ENCODE results near the gene DCPS. TPM values are rescaled to one million over a fixed set of nuclear protein-coding genes. Genes with fewer than 3 reads are reported as not detected.

DCPS gene
- total RNA-seq, 1 experiment from 2014 or later: 52.6 TPM

- H3K27ac ChIP-seq (ENCODE audit: low read length): peak overlapping the region; percentile 56
- H3K9ac ChIP-seq (ENCODE audit: low read length): peak overlapping the region; percentile 93
- peak; percentile 4 for ATAC-seq
- peak; percentile 31 for DNase-seq
- no peaks in the 10 kb centered on the region for H3K9me2 ChIP-seq (replicated peaks; ENCODE audit: low read length)
- H3K27me3 ChIP-seq (ENCODE audit: low read length): no peaks in the 10 kb centered on the region
- no peaks in the 10 kb centered on the region for H3F3A ChIP-seq (ENCODE audit: low read length, unreplicated experiment)
- CTCF ChIA-PET: interaction anchor here (0.6 kb wide), 2 partner anchors 65 to 295 kb away, joined by 3 read pairs; no protein-coding TSS in a partner anchor
- H3K4me2 ChIP-seq (ENCODE audit: low read length): peak overlapping the region; percentile 94
- POLR2A ChIA-PET (ENCODE audit: unreplicated experiment): interaction anchor here (0.5 to 0.6 kb wide), 3 partner anchors 24 to 143 kb away, joined by 3 to 5 read pairs (median 4); no protein-coding TSS in a partner anchor
- H3K36me3 ChIP-seq (ENCODE audit: low read depth, low read length): peaks cover 10% of the 10 kb centered on the region; the same call in 1 of the 2 replicates
- H3K79me2 ChIP-seq (ENCODE audit: low read length): peaks cover 85% of the 10 kb centered on the region
- no peak for TF ChIP-seq CTCF (conservative IDR thresholded peaks at IDR 0.05; ENCODE audit: low read depth, low read length)
- no peak for TF ChIP-seq EZH2phosphoT487 (IDR thresholded peaks at IDR 0.05; ENCODE audit: borderline replicate concordance, low read length)
- no peak for TF ChIP-seq EZH2 (IDR thresholded peaks at IDR 0.05; ENCODE audit: low read length, unreplicated experiment)
- TSS peak; percentile 31 for BruUV-seq (replicated peaks)
- 0 out of 2 replicates have a peak, but pooled peaks cover 3% of the 10 kb centered on the region for H4K20me1 ChIP-seq (ENCODE audit: low read length)
- H3K4me1 ChIP-seq (ENCODE audit: insufficient read depth, low read length): peaks cover 67% of the 10 kb centered on the region
- peak overlapping the region; percentile 50; the same call in 1 of the 2 replicates for H2AFZ ChIP-seq (ENCODE audit: low read length)
- intact Hi-C loops (cut with micrococcal nuclease): loop anchor here (1.0 to 2.0 kb wide), 2 partner anchors 75 to 124 kb away; no protein-coding TSS in a partner anchor
- H3K9me3 ChIP-seq (ENCODE audit: low read length): no peaks in the 10 kb centered on the region
- H3K4me3 ChIP-seq (ENCODE audit: low read length): peak overlapping the region; percentile 83
Observed at GRCh38 chr11:126355926-126356897, 52.4 kb downstream of the DCPS start.

GRCh38 chr11:126357055-126357962 is 53.4 kb downstream of the DCPS start:
- H4K20me1 ChIP-seq (ENCODE audit: low read length): 0 out of 2 replicates have a peak, but pooled peaks cover 3% of the 10 kb centered on the region
- no peaks in the 10 kb centered on the region for H3F3A ChIP-seq (ENCODE audit: low read length, unreplicated experiment)
- intact Hi-C loops (cut with micrococcal nuclease): no loop called here
- H3K9me3 ChIP-seq (ENCODE audit: low read length): no peaks in the 10 kb centered on the region
- POLR2A ChIA-PET (ENCODE audit: unreplicated experiment): no interaction called here
- H3K9ac ChIP-seq (ENCODE audit: low read length): peak overlapping the region; percentile 93
- TF ChIP-seq EZH2 (IDR thresholded peaks at IDR 0.05; ENCODE audit: low read length, unreplicated experiment) (no peak), CTCF (conservative IDR thresholded peaks at IDR 0.05; ENCODE audit: low read depth, low read length) (no peak), EZH2phosphoT487 (IDR thresholded peaks at IDR 0.05; ENCODE audit: borderline replicate concordance, low read length) (no peak)
- BruUV-seq (replicated peaks): no TSS peak
- no peak overlapping the region for H2AFZ ChIP-seq (ENCODE audit: low read length)
- peak overlapping the region; percentile 56; the same call in 1 of the 2 replicates for H3K27ac ChIP-seq (ENCODE audit: low read length)
- ATAC-seq (no peak), DNase-seq (no peak)
- peak overlapping the region; percentile 83 for H3K4me3 ChIP-seq (ENCODE audit: low read length)
- no peaks in the 10 kb centered on the region for H3K9me2 ChIP-seq (replicated peaks; ENCODE audit: low read length)
- peak overlapping the region; percentile 94 for H3K4me2 ChIP-seq (ENCODE audit: low read length)
- peaks cover 62% of the 10 kb centered on the region for H3K4me1 ChIP-seq (ENCODE audit: insufficient read depth, low read length)
- peaks cover 82% of the 10 kb centered on the region for H3K79me2 ChIP-seq (ENCODE audit: low read length)
- no peaks in the 10 kb centered on the region for H3K27me3 ChIP-seq (ENCODE audit: low read length)
- H3K36me3 ChIP-seq (ENCODE audit: low read depth, low read length): peaks cover 5% of the 10 kb centered on the region; the same call in 1 of the 2 replicates
- CTCF ChIA-PET: no interaction called here

Measured in PC-3 (cell line).